GM19238 (cell line): ENCODE measurements around the gene TNS3.
"Not testable (repeated sequence)": the region's sequence is repeated elsewhere in the genome, so short reads cannot be mapped to it uniquely, and the experiment has no call there.

ENCODE experiments used
- DNase-seq: peaks from one replicate; pipeline ENCODE4 v3.0.0; 2011; ENCODE audit warnings: low spot score; ENCODE audit not compliant: insufficient read length

The TNS3 gene

GRCh38 chr7:47542051-47542450, 39.9 kb downstream of the TNS3 start:
- DNase-seq, result no peak

- not testable (repeated sequence) for DNase-seq
These were observed 40.4 kb downstream of the TNS3 start for GRCh38 chr7:47541485-47541884.

GRCh38 chr7:47540387-47541350, 41.2 kb downstream of the TNS3 start:
- DNase-seq, result no peak

- DNase-seq, result no peak
These were observed 41.9 kb downstream of the TNS3 start for GRCh38 chr7:47540053-47540386.

- no peak for DNase-seq
These were observed 42.4 kb downstream of the TNS3 start for GRCh38 chr7:47539398-47540052.

GRCh38 chr7:47538846-47539311, 43.0 kb downstream of the TNS3 start:
- DNase-seq, result no peak

GRCh38 chr7:47537716-47538675, 43.9 kb downstream of the TNS3 start:
- no peak for DNase-seq

- DNase-seq, result no peak
These were observed 45.0 kb downstream of the TNS3 start for GRCh38 chr7:47536661-47537611.

GRCh38 chr7:47535704-47536628, 45.9 kb downstream of the TNS3 start:
- no peak for DNase-seq

GRCh38 chr7:47535035-47535703, 46.7 kb downstream of the TNS3 start:
- DNase-seq, result no peak

GRCh38 chr7:47534322-47535034, 47.4 kb downstream of the TNS3 start:
- no peak for DNase-seq

GRCh38 chr7:47531584-47532492, 50.1 kb downstream of the TNS3 start:
- no peak for DNase-seq

GRCh38 chr7:47529826-47530555, 51.9 kb downstream of the TNS3 start:
- DNase-seq, result no peak

GRCh38 chr7:47529405-47529804, 52.5 kb downstream of the TNS3 start:
- no peak for DNase-seq

GRCh38 chr7:47528471-47528870, 53.4 kb downstream of the TNS3 start:
- DNase-seq, result no peak

GRCh38 chr7:47526466-47526865, 55.4 kb downstream of the TNS3 start:
- DNase-seq, result no peak
